GM19397 (cell line): Measurements from ENCODE around the gene NAAA.
"Not testable (repeated sequence)": the region's sequence is repeated elsewhere in the genome, so short reads cannot be mapped to it uniquely, and the experiment has no call there.

Experiments used
- ATAC-seq: cut with Tn5 transposase; IDR thresholded peaks from one replicate; pipeline ENCODE4 v1.9.1; 2021; ENCODE audit warnings: mild to moderate bottlenecking, moderate library complexity; ENCODE audit not compliant: unreplicated experiment

NAAA gene

GRCh38 chr4:75940692-75941253 is at the start of gene NAAA:
TSS of gene NAAA (minus strand) at chr4:75941013. CDS start at chr4:75940949, 64 bp downstream.
- ATAC-seq = peak; percentile 90

GRCh38 chr4:75989846-75990528 is 49.2 kb upstream of the NAAA start:
- no peak for ATAC-seq

- no peak for ATAC-seq
Observed at GRCh38 chr4:75985116-75985515, 44.3 kb upstream of the NAAA start.

GRCh38 chr4:75980576-75980975 is 39.8 kb upstream of the NAAA start:
- no peak for ATAC-seq

- ATAC-seq = no peak
Observed at GRCh38 chr4:75976177-75976576, 35.4 kb upstream of the NAAA start.

- ATAC-seq = no peak
Observed at GRCh38 chr4:75973766-75974165, 33.0 kb upstream of the NAAA start.

- ATAC-seq = no peak
Observed at GRCh38 chr4:75968084-75968483, 27.3 kb upstream of the NAAA start.

GRCh38 chr4:75963558-75963957 is 22.7 kb upstream of the NAAA start:
- ATAC-seq = no peak

GRCh38 chr4:75962072-75962471 is 21.3 kb upstream of the NAAA start:
- ATAC-seq = not testable (repeated sequence)

GRCh38 chr4:75958546-75958945 is 17.7 kb upstream of the NAAA start:
- ATAC-seq = not testable (repeated sequence)

GRCh38 chr4:75954811-75955210 is 14.0 kb upstream of the NAAA start:
- ATAC-seq = not testable (repeated sequence)

GRCh38 chr4:75953509-75953908 is 12.7 kb upstream of the NAAA start:
- no peak for ATAC-seq

GRCh38 chr4:75950213-75950815 is 9.5 kb upstream of the NAAA start:
- ATAC-seq = no peak

- ATAC-seq = peak; percentile 74
Observed at GRCh38 chr4:75948822-75949444, 8.1 kb upstream of the NAAA start.

GRCh38 chr4:75939890-75940691 is 722 bp downstream of the NAAA start:
- peak; percentile 55 for ATAC-seq

GRCh38 chr4:75935628-75936027 is 5.2 kb downstream of the NAAA start:
- no peak for ATAC-seq

- no peak for ATAC-seq
Observed at GRCh38 chr4:75930152-75930551, 10.7 kb downstream of the NAAA start.

- not testable (repeated sequence) for ATAC-seq
Observed at GRCh38 chr4:75924916-75925315, 15.9 kb downstream of the NAAA start.

- ATAC-seq = no peak
Observed at GRCh38 chr4:75924309-75924827, 16.4 kb downstream of the NAAA start.

- no peak for ATAC-seq
Observed at GRCh38 chr4:75922588-75922987, 18.2 kb downstream of the NAAA start.

- ATAC-seq = no peak
Observed at GRCh38 chr4:75921910-75922309, 18.9 kb downstream of the NAAA start.
